Kidney (tissue), 14 donors: ENCODE results near the gene ZNF276. TPM values are rescaled to one million over a fixed set of nuclear protein-coding genes. Genes with fewer than 3 reads are reported as not detected.
A peak's percentile ranks its signal among the peaks of the same experiment; 100 is the strongest.

ENCODE experiments used
- DNase-seq, 5 donors: peaks; one replicate each; pipeline ENCODE4 v3.0.0-alpha.2; 2013 to 2020
- FAIRE-seq: peaks from 2 replicates; lab custom pipeline; 2012; peaks lifted over from hg19 to GRCh38; lab: Jason Lieb, UNC
- H3K27ac ChIP-seq, 2 donors: one replicate each; pipeline ENCODE4 v1.7.0; 2013; ENCODE audit warnings: low read depth in 2 of 2, low read length in 2 of 2, inconsistent platforms in 1 of 2
- H3K27me3 ChIP-seq: one replicate; pipeline ENCODE4 v1.7.1; 2013; ENCODE audit warnings: low read length, inconsistent platforms; ENCODE audit not compliant: control insufficient read depth, insufficient read depth
- H3K36me3 ChIP-seq, 3 donors: one replicate each; pipeline versions ENCODE4 v1.7.0 to v1.7.1; 2013; ENCODE audit warnings: low read length in 3 of 3, control low read depth in 1 of 3, inconsistent platforms in 1 of 3; ENCODE audit not compliant: insufficient read depth in 3 of 3, control insufficient read depth in 2 of 3
- H3K4me1 ChIP-seq, 3 donors: one replicate each; pipeline versions ENCODE4 v1.7.0 to v1.7.1; 2013; ENCODE audit warnings: low read length in 3 of 3, inconsistent platforms in 1 of 3, low read depth in 1 of 3; ENCODE audit not compliant: control insufficient read depth in 2 of 3, insufficient read depth in 2 of 3
- H3K4me3 ChIP-seq, 3 donors: one replicate each; pipeline versions ENCODE4 v1.7.0 to v1.8.1; 2013; ENCODE audit warnings: low read length in 3 of 3, control low read depth in 1 of 3, inconsistent platforms in 1 of 3
- H3K9ac ChIP-seq, 3 donors: one replicate each; pipeline versions ENCODE4 v1.7.0 to v1.7.1; 2013; ENCODE audit warnings: low read length in 3 of 3, control low read depth in 1 of 3, inconsistent platforms in 1 of 3
- H3K9me3 ChIP-seq, 3 donors: one replicate each; pipeline versions ENCODE4 v1.7.0 to v1.7.1; 2013; ENCODE audit warnings: low read length in 3 of 3, control low read depth in 1 of 3, inconsistent platforms in 1 of 3; ENCODE audit not compliant: control insufficient read depth in 2 of 3, insufficient read depth in 1 of 3
- CTCF ChIP-seq: IDR thresholded peaks from 3 replicates; pipeline ENCODE4 v1.5.1; 2012; ENCODE audit warnings: mild to moderate bottlenecking, moderate library complexity, borderline replicate concordance; ENCODE audit not compliant: insufficient read depth; ENCODE audit errors: extremely low read depth
- intact Hi-C: fragments of 100-400 bp; cut with DNase I; formaldehyde crosslinking; loops from one replicate; pipeline ENCODE4 v1.11.1; 2022
- polyA plus RNA-seq: library from polyadenylated mRNA; stranded (reverse); fragments of 350-450 nt; fragmentation: Illumina TruSeq; extraction: RNeasy Lipid Tissue Mini Kit (QIAGEN cat#74804); gene quantifications from one replicate; pipeline ENCODE4 v1.2.3, GENCODE V29; 2014; ENCODE audit warnings: low read depth, low replicate concordance; ENCODE audit not compliant: insufficient read depth
- total RNA-seq: library from RNA; stranded (reverse); fragmentation: NEBNext Ultra II Directional; extraction: Animal tissue kit (Norgen Biotek cat#: 25700); gene quantifications from one replicate; pipeline ENCODE4 v1.2.1, GENCODE V29; 2021
- donor health status: control.
- donor health status: control.
- donor health status: control.
- donor health status: control.
- donor health status: control.
- donor health status: DM: yes; HTN: yes; CAD: no.
- donor health status: Normal renal cell carcinoma (clear cell type).

Gene ZNF276
- total and polyA plus RNA-seq, 2 donors from 2014 or later, result 16.4 to 35.4 TPM

- TF ChIP-seq CTCF, result no peak
- H3K9ac ChIP-seq, result no peak overlapping the region
- H3K27me3 ChIP-seq, result no peaks in the 10 kb centered on the region
- FAIRE-seq (no peak), DNase-seq (no peak)
- H3K9me3 ChIP-seq, result no peaks in the 10 kb centered on the region
- H3K4me3 ChIP-seq, result peak overlapping the region in 1 of 3 donors; percentile 78
- peaks cover 0 to 24% (median 8%) of the 10 kb centered on the region in 3 donors for H3K4me1 ChIP-seq
- intact Hi-C loops, result no loop called here
- no peak overlapping the region for H3K27ac ChIP-seq
- H3K36me3 ChIP-seq, result peaks cover 0 to 21% (median 12%) of the 10 kb centered on the region in 3 donors
These were observed 2.2 kb downstream of the ZNF276 start for GRCh38 chr16:89723279-89724250.

GRCh38 chr16:89727406-89728120 lies 6.2 kb downstream of the ZNF276 start:
- DNase-seq, result peak in 1 of 5 donors; percentile 31
- Histone ChIP-seq H3K27ac (no peak overlapping the region), H3K9me3 (no peaks in the 10 kb centered on the region), H3K27me3 (no peaks in the 10 kb centered on the region), H3K4me1 (peaks cover 0 to 15% (median 7%) of the 10 kb centered on the region in 3 donors), H3K36me3 (peaks cover 0 to 41% (median 29%) of the 10 kb centered on the region in 3 donors), H3K9ac (no peak overlapping the region), H3K4me3 (no peak overlapping the region)
- intact Hi-C loops, result no loop called here
- no peak for FAIRE-seq
- no peak for TF ChIP-seq CTCF

- Histone ChIP-seq H3K9me3 (no peaks in the 10 kb centered on the region), H3K4me3 (no peak overlapping the region), H3K4me1 (no peaks in the 10 kb centered on the region), H3K27ac (no peak overlapping the region), H3K36me3 (peaks cover 0 to 45% (median 35%) of the 10 kb centered on the region in 3 donors), H3K27me3 (no peaks in the 10 kb centered on the region), H3K9ac (no peak overlapping the region)
- no peak for DNase-seq
- no peak for TF ChIP-seq CTCF
- FAIRE-seq, result no peak
- intact Hi-C loops, result no loop called here
These were observed 8.0 kb downstream of the ZNF276 start for GRCh38 chr16:89729293-89729692.
